HCT116 (cell line): Measurements from ENCODE around the gene CD109. TPM values are rescaled to one million over a fixed set of nuclear protein-coding genes. Genes with fewer than 3 reads are reported as not detected.

Experiments
- ATAC-seq: fragments of 200-7000 bp; cut with Tn5 transposase; 2 replicates; pipeline ENCODE4 v1.9.1; 2020; ENCODE audit warnings: mild to moderate bottlenecking, moderate library complexity
- BruUV-seq: library from RNA; stranded (reverse); fragments of 400-500 nt; replicated peaks from 2 replicates; lab custom pipeline; 2021; lab: Mats Ljungman, UMichigan
- CTCF ChIA-PET: fragments of 300-600 bp; sonication (Branson Sonifier 250); formaldehyde crosslinking; loops from one replicate; lab custom pipeline; 2021; ENCODE audit warnings: antibody characterized with exemption; lab: Charles Lee
- POLR2A ChIA-PET: fragments of 300-600, 350-600 bp; sonication (Branson Sonifier 250); formaldehyde crosslinking; loops from one replicate; lab custom pipeline; 2021; ENCODE audit warnings: antibody characterized with exemption; lab: Charles Lee
- RAD21 ChIA-PET, 2 experiments: fragments of 300-600 bp; sonication (Branson Sonifier 250); formaldehyde crosslinking; loops; one replicate each; lab custom pipeline; 2023; ENCODE audit warnings: low total read pairs in 2 of 2; ENCODE audit not compliant: uncharacterized antibody in 2 of 2, unreplicated experiment in 2 of 2, low non-redundant PET in 1 of 2; lab: Charles Lee
- DNase-seq: peaks from one replicate; pipeline ENCODE4 v3.0.0-alpha.2; 2010; ENCODE audit warnings: low read depth, low spot score
- H2AFZ ChIP-seq: fragments of 200-600 bp; shearing (Covaris generic), sonication (generic); 2 replicates; pipeline ENCODE4 v1.6.1; 2017; ENCODE audit warnings: low read depth, mixed run types, mixed read lengths, antibody characterized with exemption, low read length; ENCODE audit not compliant: poor library complexity, severe bottlenecking
- H3K27ac ChIP-seq: 2 replicates; pipeline ENCODE4 v1.5.1; 2012; ENCODE audit warnings: low read depth, low read length
- H3K27me3 ChIP-seq: fragments of 200-600 bp; sonication (generic); 2 replicates; pipeline ENCODE4 v1.6.1; 2016; ENCODE audit warnings: mixed run types, low read length, mixed read lengths; ENCODE audit not compliant: insufficient read depth
- H3K36me3 ChIP-seq, 2 experiments: fragments of 200-500 bp in 1 of 2; fragments of 200-600 bp in 1 of 2; sonication (Bioruptor generic) in 1 of 2; sonication (generic) in 1 of 2; 2 replicates each; pipeline versions ENCODE4 v1.5.1 to v1.6.1; 2014 to 2016; ENCODE audit warnings: low read length in 2 of 2, inconsistent platforms in 1 of 2, mixed read lengths in 1 of 2, mixed run types in 1 of 2; ENCODE audit not compliant: insufficient read depth in 2 of 2, control insufficient read depth in 1 of 2
- H3K4me1 ChIP-seq, 2 experiments: fragments of 200-600 bp in 1 of 2; sonication (generic) in 1 of 2; 2 replicates each; pipeline versions ENCODE4 v1.5.1 to v1.6.1; 2012 to 2017; ENCODE audit warnings: low read length in 2 of 2, inconsistent platforms in 1 of 2, mild to moderate bottlenecking in 1 of 2, mixed read lengths in 1 of 2, mixed run types in 1 of 2, moderate library complexity in 1 of 2; ENCODE audit not compliant: insufficient read depth in 2 of 2, control insufficient read depth in 1 of 2
- H3K4me2 ChIP-seq: fragments of 200-600 bp; sonication (generic); 2 replicates; pipeline ENCODE4 v1.6.1; 2017; ENCODE audit warnings: mixed run types, low read length, mixed read lengths
- H3K4me3 ChIP-seq, 2 experiments: fragments of 200-600 bp in 1 of 2; sonication (generic) in 1 of 2; replicated peaks in 1 of 2; 2 replicates each; pipeline ENCODE4 v1.5.1; 2011 to 2016; ENCODE audit warnings: low read length in 2 of 2, control low read depth in 1 of 2, low read depth in 1 of 2, mild to moderate bottlenecking in 1 of 2, mixed read lengths in 1 of 2, mixed run types in 1 of 2
- H3K79me2 ChIP-seq: fragments of 200-600 bp; sonication (generic); 2 replicates; pipeline ENCODE4 v1.6.1; 2017; ENCODE audit warnings: mild to moderate bottlenecking, mixed run types, low read length, moderate library complexity, mixed read lengths; ENCODE audit not compliant: insufficient read depth
- H3K9ac ChIP-seq: fragments of 200-600 bp; sonication (generic); 2 replicates; pipeline ENCODE4 v1.6.1; 2016; ENCODE audit warnings: low read length, mixed read lengths
- H3K9me2 ChIP-seq: fragments of 200-600 bp; sonication (generic), shearing (Covaris generic); 2 replicates; pipeline ENCODE4 v1.6.1; 2017; ENCODE audit warnings: mixed run types, mild to moderate bottlenecking, moderate library complexity; ENCODE audit not compliant: insufficient read depth
- H3K9me3 ChIP-seq, 2 experiments: fragments of 200-500 bp in 1 of 2; fragments of 200-600 bp in 1 of 2; sonication (Bioruptor generic) in 1 of 2; sonication (generic) in 1 of 2; 2 replicates each; pipeline ENCODE4 v1.6.1; 2014 to 2017; ENCODE audit warnings: low read length in 2 of 2, mixed read lengths in 2 of 2, inconsistent platforms in 1 of 2, low read depth in 1 of 2, mild to moderate bottlenecking in 1 of 2, mixed run types in 1 of 2, moderate library complexity in 1 of 2; ENCODE audit not compliant: control insufficient read depth in 1 of 2, insufficient read depth in 1 of 2
- H4K20me1 ChIP-seq: fragments of 200-600 bp; sonication (generic), shearing (Covaris generic); 2 replicates; pipeline ENCODE4 v1.6.1; 2017; ENCODE audit warnings: mixed run types, mild to moderate bottlenecking, moderate library complexity; ENCODE audit not compliant: insufficient read depth
- ATF3 ChIP-seq: IDR thresholded peaks from 2 replicates; pipeline ENCODE4 v1.6.1; 2012
- CBX3 ChIP-seq: IDR thresholded peaks from 2 replicates; pipeline ENCODE4 v1.6.1; 2012; ENCODE audit warnings: low read depth
- EGR1 ChIP-seq: IDR thresholded peaks from 2 replicates; pipeline ENCODE4 v1.6.1; 2012; ENCODE audit warnings: low read depth
- ELF1 ChIP-seq: IDR thresholded peaks from 2 replicates; pipeline ENCODE4 v1.6.1; 2012; ENCODE audit warnings: low read depth, borderline replicate concordance
- EZH2 ChIP-seq: fragments of 200-600 bp; sonication (generic); IDR thresholded peaks from 2 replicates; pipeline ENCODE4 v1.6.1; 2017; ENCODE audit warnings: antibody characterized with exemption, mixed run types
- EZH2phosphoT487 ChIP-seq: fragments of 200-600 bp; IDR thresholded peaks from 2 replicates; pipeline ENCODE4 v1.6.1; 2018; ENCODE audit warnings: antibody characterized with exemption, borderline replicate concordance
- FOSL1 ChIP-seq: IDR thresholded peaks from 2 replicates; pipeline ENCODE4 v1.6.1; 2012; ENCODE audit warnings: low read depth
- JUND ChIP-seq: IDR thresholded peaks from 2 replicates; pipeline ENCODE4 v1.6.1; 2012
- POLR2A ChIP-seq: IDR thresholded peaks from 2 replicates; pipeline ENCODE4 v1.7.0; 2011; ENCODE audit warnings: borderline replicate concordance; ENCODE audit not compliant: insufficient read depth, insufficient read length; ENCODE audit errors: extremely low read depth
- POLR2AphosphoS5 ChIP-seq: IDR thresholded peaks from 2 replicates; pipeline ENCODE4 v1.6.1; 2011; ENCODE audit warnings: mild to moderate bottlenecking, low read depth, low read length, moderate library complexity
- SP1 ChIP-seq: IDR thresholded peaks from 2 replicates; pipeline ENCODE4 v1.6.1; 2012; ENCODE audit warnings: low read depth
- YY1 ChIP-seq: IDR thresholded peaks from 2 replicates; pipeline ENCODE4 v1.6.1; 2011; ENCODE audit warnings: low read length, low read depth, moderate library complexity, mild to moderate bottlenecking; ENCODE audit not compliant: insufficient replicate concordance; ENCODE audit errors: extremely low read depth
- ZFX ChIP-seq: fragments of 450-650 bp; IDR thresholded peaks from 2 replicates; pipeline ENCODE4 v1.6.1; 2017
- ZNF274 ChIP-seq: fragments of 200-500 bp; sonication (Bioruptor generic); IDR thresholded peaks from 2 replicates; pipeline ENCODE4 v1.6.1; 2014; ENCODE audit warnings: mild to moderate bottlenecking, low read depth, low read length, inconsistent platforms
- intact Hi-C: fragments of 100-400 bp; cut with micrococcal nuclease; formaldehyde crosslinking; loops from 2 replicates; pipeline ENCODE4 v1.10.0; 2022
- total RNA-seq: library from RNA; stranded (reverse); gene quantifications from one replicate; pipeline ENCODE4 v1.2.1, GENCODE V29; 2021; ENCODE audit not compliant: unreplicated experiment
- TF ChIP-seq, protein P1 (sequence below): IDR thresholded peaks from 2 replicates; pipeline ENCODE4 v1.6.1; 2012

CD109 gene
- total RNA-seq, 1 experiment from 2014 or later: 42.1 TPM

DNA sequence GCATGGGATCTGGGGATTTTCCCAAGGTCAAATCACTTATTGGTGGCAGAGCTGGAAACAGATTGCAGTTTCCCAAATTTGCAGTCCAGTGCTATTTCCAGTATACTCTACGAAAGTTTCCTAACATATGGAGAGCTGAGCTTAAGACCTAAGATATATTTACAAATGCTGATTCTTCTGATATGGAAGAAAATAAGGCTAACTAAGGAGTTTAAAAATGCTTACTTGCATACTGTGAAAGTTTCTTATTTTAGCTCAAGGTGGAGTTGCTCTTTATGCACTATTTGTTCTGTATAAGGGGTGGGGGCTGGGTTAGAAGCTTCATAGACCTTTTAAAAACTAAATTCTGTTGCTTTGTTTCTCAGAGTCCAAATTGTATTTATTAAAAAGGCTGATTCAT lies 7.5 kb downstream of the CD109 start:
- no peaks in the 10 kb centered on the region for H3K27me3 ChIP-seq
- no peaks in the 10 kb centered on the region; a peak in 1 of 4 replicates for H3K36me3 ChIP-seq
- TF ChIP-seq ZFX: no peak
- TF ChIP-seq, protein P1, sequence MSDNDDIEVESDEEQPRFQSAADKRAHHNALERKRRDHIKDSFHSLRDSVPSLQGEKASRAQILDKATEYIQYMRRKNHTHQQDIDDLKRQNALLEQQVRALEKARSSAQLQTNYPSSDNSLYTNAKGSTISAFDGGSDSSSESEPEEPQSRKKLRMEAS: no peak
- no peak for TF ChIP-seq SP1
- TF ChIP-seq JUND: no peak
- TF ChIP-seq EGR1: no peak
- TF ChIP-seq FOSL1: no peak
- TF ChIP-seq CBX3: no peak
- no peak for TF ChIP-seq ATF3
- no peak for TF ChIP-seq ZNF274
- no peak for TF ChIP-seq POLR2A
- no peak for TF ChIP-seq YY1
- TF ChIP-seq EZH2phosphoT487: no peak
- TF ChIP-seq POLR2AphosphoS5: no peak
- TF ChIP-seq EZH2: no peak
- no peak for TF ChIP-seq ELF1
- peak overlapping the region; percentile 83 for H3K27ac ChIP-seq
- no peaks in the 10 kb centered on the region for H3K9me2 ChIP-seq
- intact Hi-C loops: no loop called here
- no peaks in the 10 kb centered on the region for H4K20me1 ChIP-seq
- H2AFZ ChIP-seq: no peak overlapping the region
- ChIA-PET CTCF (interaction anchor here (1.0 kb wide), 1 partner anchor 28 kb away, joined by 3 read pairs; no protein-coding TSS in a partner anchor), RAD21 (no interaction called here), POLR2A (interaction anchor here (0.7 kb wide), 1 partner anchor 51 kb away, joined by 3 read pairs; no protein-coding TSS in a partner anchor)
- peak overlapping the region; percentile 71 for H3K4me2 ChIP-seq
- peaks cover 34 to 58% of the 10 kb centered on the region in 2 experiments for H3K4me1 ChIP-seq
- DNase-seq: no peak
- H3K9ac ChIP-seq: peak overlapping the region; percentile 67
- no TSS peak for BruUV-seq
- ATAC-seq: no peak
- no peaks in the 10 kb centered on the region for H3K9me3 ChIP-seq
- no peak overlapping the region for H3K4me3 ChIP-seq
- H3K79me2 ChIP-seq: no peaks in the 10 kb centered on the region; the same call in 1 of the 2 replicates
